Endothelial cell of umbilical vein (primary cell): Measurements from ENCODE around the gene KCTD1. TPM values are rescaled to one million over a fixed set of nuclear protein-coding genes. Genes with fewer than 3 reads are reported as not detected.

Experiments
- BruUV-seq: library from RNA; stranded (reverse); fragments of 400-500 nt; replicated peaks from 2 replicates; lab custom pipeline; 2021; lab: Mats Ljungman, UMichigan
- CTCF ChIA-PET: fragments of 300-600, 350-600 bp; sonication (Branson Sonifier 250); formaldehyde crosslinking; loops from one replicate; lab custom pipeline; 2021; ENCODE audit warnings: antibody characterized with exemption, inconsistent platforms; lab: Charles Lee
- POLR2A ChIA-PET: fragments of 300-600, 350-600 bp; sonication (Branson Sonifier 250); formaldehyde crosslinking; loops from one replicate; lab custom pipeline; 2021; ENCODE audit warnings: antibody characterized with exemption, inconsistent platforms; lab: Charles Lee
- DNase-seq: peaks from one replicate; pipeline ENCODE4 v3.0.0-alpha.2; 2011; ENCODE audit warnings: low read depth, low spot score
- FAIRE-seq: peaks from 2 replicates; lab custom pipeline; 2011; peaks lifted over from hg19 to GRCh38; lab: Jason Lieb, UNC
- H2AFZ ChIP-seq: 2 replicates; pipeline ENCODE4 v1.6.0; 2012; ENCODE audit warnings: low read depth, low read length, control low read depth, inconsistent platforms
- H3K27ac ChIP-seq: 2 replicates; pipeline ENCODE4 v1.5.1; 2011; ENCODE audit warnings: low read depth, mild to moderate bottlenecking, control low read depth, low read length, moderate library complexity; ENCODE audit not compliant: insufficient read depth
- H3K27me3 ChIP-seq, 2 experiments: 2 replicates each; pipeline versions ENCODE4 v1.6.0 to v1.6.1; 2011; ENCODE audit warnings: low read length in 2 of 2, mixed read lengths in 1 of 2; ENCODE audit not compliant: control insufficient read depth in 2 of 2, insufficient read depth in 2 of 2
- H3K36me3 ChIP-seq, 2 experiments: 2 replicates in 1 of 2; 3 replicates in 1 of 2; pipeline ENCODE4 v1.5.1; 2011; ENCODE audit warnings: low read length in 2 of 2, mild to moderate bottlenecking in 1 of 2, moderate library complexity in 1 of 2; ENCODE audit not compliant: control insufficient read depth in 2 of 2, insufficient read depth in 2 of 2; ENCODE audit errors: extremely low read depth in 1 of 2
- H3K4me1 ChIP-seq: 3 replicates; pipeline ENCODE4 v1.5.1; 2011; ENCODE audit warnings: mild to moderate bottlenecking, low read length; ENCODE audit not compliant: control insufficient read depth, insufficient read depth; ENCODE audit errors: extremely low read depth
- H3K4me2 ChIP-seq: 2 replicates; pipeline ENCODE4 v1.6.1; 2011; ENCODE audit warnings: low read length, control low read depth, mixed read lengths; ENCODE audit not compliant: insufficient read depth
- H3K4me3 ChIP-seq, 3 experiments: fragments of 200-600 bp in 1 of 3; sonication (generic), shearing (Covaris generic) in 1 of 3; replicated peaks in 1 of 3; 2 replicates each; pipeline ENCODE4 v1.5.1; 2011 to 2016; ENCODE audit warnings: control low read depth in 3 of 3, low read length in 3 of 3, mild to moderate bottlenecking in 2 of 3, inconsistent platforms in 1 of 3, low read depth in 1 of 3, moderate library complexity in 1 of 3; ENCODE audit not compliant: insufficient read depth in 1 of 3
- H3K79me2 ChIP-seq: 2 replicates; pipeline ENCODE4 v1.6.0; 2012; ENCODE audit warnings: low read length, inconsistent platforms; ENCODE audit not compliant: control insufficient read depth, insufficient read depth
- H3K9ac ChIP-seq: replicated peaks from 2 replicates; pipeline ENCODE3; 2011; ENCODE audit warnings: low read length, control low read depth; ENCODE audit not compliant: insufficient read depth; ENCODE audit errors: extremely low read depth
- H3K9me1 ChIP-seq: replicated peaks from 3 replicates; pipeline ENCODE4 v1.6.0; 2011; ENCODE audit warnings: mild to moderate bottlenecking, low read length; ENCODE audit not compliant: control insufficient read depth, insufficient read depth; ENCODE audit errors: extremely low read depth
- H3K9me3 ChIP-seq: replicated peaks from 2 replicates; pipeline ENCODE4 v1.5.1; 2012; ENCODE audit warnings: low read length, inconsistent platforms; ENCODE audit not compliant: control insufficient read depth, insufficient read depth
- H4K20me1 ChIP-seq: replicated peaks from 2 replicates; pipeline ENCODE3; 2011; ENCODE audit warnings: mild to moderate bottlenecking, low read length; ENCODE audit not compliant: control insufficient read depth, insufficient read depth; ENCODE audit errors: extremely low read depth
- EZH2 ChIP-seq: IDR thresholded peaks from 2 replicates; pipeline ENCODE4 v1.6.1; 2012; ENCODE audit warnings: borderline replicate concordance, low read depth, mild to moderate bottlenecking, moderate library complexity, low read length, inconsistent platforms; ENCODE audit not compliant: severe bottlenecking
- FOS ChIP-seq: IDR thresholded peaks from 2 replicates; pipeline ENCODE4 v1.6.1; 2011; ENCODE audit warnings: mild to moderate bottlenecking, low read length, moderate library complexity, borderline replicate concordance; ENCODE audit not compliant: insufficient read depth
- GATA2 ChIP-seq: IDR thresholded peaks from 2 replicates; pipeline ENCODE4 v1.7.0; 2011; ENCODE audit warnings: low read depth, mild to moderate bottlenecking, moderate library complexity, mixed read lengths, low read length; ENCODE audit not compliant: insufficient read length, insufficient read depth
- JUN ChIP-seq: IDR thresholded peaks from 2 replicates; pipeline ENCODE4 v1.6.1; 2011; ENCODE audit warnings: borderline replicate concordance, low read depth; ENCODE audit not compliant: insufficient read length, insufficient read depth
- MYC ChIP-seq: IDR thresholded peaks from one replicate; pipeline ENCODE4 v1.6.1; 2011; ENCODE audit warnings: mild to moderate bottlenecking, low read depth, low read length
- POLR2A ChIP-seq: IDR thresholded peaks from 2 replicates; pipeline ENCODE4 v1.6.1; 2012; ENCODE audit warnings: low read depth, mild to moderate bottlenecking, control low read depth, low read length
- POLR2AphosphoS5 ChIP-seq: IDR thresholded peaks from 2 replicates; pipeline ENCODE4 v1.6.1; 2012; ENCODE audit warnings: low read depth, mild to moderate bottlenecking, control low read depth, low read length, moderate library complexity; ENCODE audit not compliant: insufficient read depth
- dilution Hi-C: fragments of 300-500 bp; cut with MboI; formaldehyde crosslinking; loops from one replicate; pipeline ENCODE4 v1.15.0; 2019; ENCODE audit warnings: low sequenced_read_pairs; ENCODE audit not compliant: extremely low pct_ligation_motif_present
- intact Hi-C: fragments of 100-400 bp; cut with micrococcal nuclease; formaldehyde crosslinking; loops from one replicate; pipeline ENCODE4 v1.10.0; 2022
- polyA plus RNA-seq, 4 experiments: library from polyadenylated mRNA; depleted of rRNA in 3 of 4; stranded (reverse) in 3 of 4; unstranded in 1 of 4; fragments of >200 nt; gene quantifications; 2 replicates each; pipeline versions ENCODE4 v1.2.1 to v1.2.3, GENCODE V29; 2011 to 2012; ENCODE audit warnings: missing spikeins in 1 of 4
- total RNA-seq: library from RNA; stranded (reverse); gene quantifications from 2 replicates; pipeline ENCODE4 v1.2.3, GENCODE V29; 2021
- TF ChIP-seq, protein P1 (sequence below), 2 donors: IDR thresholded peaks; 1 replicate in 1 of 2; 2 replicates in 1 of 2; pipeline ENCODE4 v1.5.1; 2011; ENCODE audit warnings: low read length in 2 of 2, mild to moderate bottlenecking in 2 of 2, moderate library complexity in 2 of 2, control low read depth in 1 of 2, inconsistent platforms in 1 of 2, low read depth in 1 of 2; ENCODE audit not compliant: insufficient read depth in 1 of 2; ENCODE audit errors: extremely low read depth in 1 of 2
- TF ChIP-seq, protein P2 (sequence below): IDR thresholded peaks from 2 replicates; pipeline ENCODE4 v1.6.1; 2011; ENCODE audit not compliant: insufficient read depth, insufficient read length

The KCTD1 gene
- total and polyA plus RNA-seq, 2 donors (not counting 3 experiments of a cell fraction or from before 2014, with no cell fraction given): 6.1 to 12.1 TPM

DNA sequence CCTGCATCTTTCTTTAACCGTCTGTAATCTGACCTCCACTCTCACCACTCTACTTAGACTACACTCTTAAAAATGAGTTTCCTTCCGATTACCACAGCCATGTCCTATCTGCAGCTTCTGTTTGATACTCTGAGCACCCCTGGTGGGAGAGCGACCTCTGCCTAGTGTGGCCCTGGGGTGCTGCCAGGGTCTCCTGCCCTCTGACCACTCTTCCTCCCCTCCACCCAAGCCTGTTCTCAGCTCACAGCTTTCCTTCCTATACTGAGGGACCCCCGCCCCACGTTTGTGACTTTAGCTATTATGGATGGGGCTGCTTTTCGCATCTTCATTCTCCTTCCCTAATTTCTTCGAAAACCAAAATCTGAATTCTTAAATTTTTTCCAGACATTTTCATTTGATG lies 132.7 kb downstream of the KCTD1 start:
- Histone ChIP-seq H3K9ac (no peak overlapping the region), H3K4me2 (no peak overlapping the region), H3K9me3 (no peaks in the 10 kb centered on the region), H3K4me1 (no peaks in the 10 kb centered on the region), H2AFZ (no peak overlapping the region), H3K36me3 (no peaks in the 10 kb centered on the region), H3K4me3 (no peak overlapping the region), H4K20me1 (no peaks in the 10 kb centered on the region), H3K79me2 (no peaks in the 10 kb centered on the region), H3K9me1 (no peaks in the 10 kb centered on the region), H3K27me3 (no peaks in the 10 kb centered on the region), H3K27ac (no peak overlapping the region)
- TF ChIP-seq, protein P1, sequence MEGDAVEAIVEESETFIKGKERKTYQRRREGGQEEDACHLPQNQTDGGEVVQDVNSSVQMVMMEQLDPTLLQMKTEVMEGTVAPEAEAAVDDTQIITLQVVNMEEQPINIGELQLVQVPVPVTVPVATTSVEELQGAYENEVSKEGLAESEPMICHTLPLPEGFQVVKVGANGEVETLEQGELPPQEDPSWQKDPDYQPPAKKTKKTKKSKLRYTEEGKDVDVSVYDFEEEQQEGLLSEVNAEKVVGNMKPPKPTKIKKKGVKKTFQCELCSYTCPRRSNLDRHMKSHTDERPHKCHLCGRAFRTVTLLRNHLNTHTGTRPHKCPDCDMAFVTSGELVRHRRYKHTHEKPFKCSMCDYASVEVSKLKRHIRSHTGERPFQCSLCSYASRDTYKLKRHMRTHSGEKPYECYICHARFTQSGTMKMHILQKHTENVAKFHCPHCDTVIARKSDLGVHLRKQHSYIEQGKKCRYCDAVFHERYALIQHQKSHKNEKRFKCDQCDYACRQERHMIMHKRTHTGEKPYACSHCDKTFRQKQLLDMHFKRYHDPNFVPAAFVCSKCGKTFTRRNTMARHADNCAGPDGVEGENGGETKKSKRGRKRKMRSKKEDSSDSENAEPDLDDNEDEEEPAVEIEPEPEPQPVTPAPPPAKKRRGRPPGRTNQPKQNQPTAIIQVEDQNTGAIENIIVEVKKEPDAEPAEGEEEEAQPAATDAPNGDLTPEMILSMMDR (IDR thresholded peaks at IDR 0.05; ENCODE audit: extremely low read depth in 1 of 2, insufficient read depth in 1 of 2, low read depth in 1 of 2, low read length in 2 of 2): no peak
- TF ChIP-seq MYC (no peak), POLR2A (no peak)
- no peak for FAIRE-seq
- DNase-seq: no peak
- dilution Hi-C loops: no loop called here
- CTCF ChIA-PET: interaction anchor here (1.3 to 1.5 kb wide), 2 partner anchors 10 to 32 kb away, joined by 3 to 4 read pairs; no protein-coding TSS in a partner anchor
- POLR2A ChIA-PET: no interaction called here
- BruUV-seq: no TSS peak
- intact Hi-C loops: no loop called here

DNA sequence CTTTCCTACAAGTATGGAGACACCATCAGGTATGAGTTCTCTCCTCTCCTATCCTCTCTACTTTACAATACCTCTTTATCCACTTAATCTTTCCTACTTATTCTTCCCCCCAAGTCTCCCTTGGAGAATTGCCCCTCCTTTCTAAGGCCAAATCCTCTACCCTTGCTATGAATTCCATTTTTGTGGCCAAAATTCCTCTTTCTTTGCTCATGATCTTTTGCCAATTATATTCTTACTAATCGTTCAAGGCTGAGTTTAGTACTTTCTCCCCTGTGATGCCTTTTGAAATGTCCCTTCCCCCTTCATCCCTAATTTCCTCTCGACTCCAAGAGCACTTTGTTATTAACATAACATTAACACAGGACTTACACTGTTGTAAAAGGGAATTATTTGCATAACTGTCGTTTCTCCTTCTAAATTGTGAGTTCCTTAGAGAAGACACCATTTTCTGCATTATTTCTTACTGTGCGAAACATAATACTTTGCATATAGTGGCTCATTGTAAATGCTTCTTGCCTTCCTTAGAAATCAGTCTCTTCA lies 133.4 kb downstream of the KCTD1 start:
- H3K9ac ChIP-seq: no peak overlapping the region
- no peak for TF ChIP-seq MYC
- TF ChIP-seq POLR2AphosphoS5: no peak
- no peak for TF ChIP-seq FOS
- no peak for TF ChIP-seq JUN
- TF ChIP-seq GATA2: no peak
- TF ChIP-seq, protein P1 (IDR thresholded peaks at IDR 0.05; ENCODE audit: extremely low read depth in 1 of 2, insufficient read depth in 1 of 2, low read depth in 1 of 2, low read length in 2 of 2): no peak
- TF ChIP-seq POLR2A: no peak
- TF ChIP-seq, protein P2, sequence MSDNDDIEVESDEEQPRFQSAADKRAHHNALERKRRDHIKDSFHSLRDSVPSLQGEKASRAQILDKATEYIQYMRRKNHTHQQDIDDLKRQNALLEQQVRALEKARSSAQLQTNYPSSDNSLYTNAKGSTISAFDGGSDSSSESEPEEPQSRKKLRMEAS: no peak
- no peak for TF ChIP-seq EZH2
- no peaks in the 10 kb centered on the region for H3K9me1 ChIP-seq
- no peaks in the 10 kb centered on the region for H3K27me3 ChIP-seq
- no peaks in the 10 kb centered on the region for H3K79me2 ChIP-seq
- BruUV-seq: no TSS peak
- no peak for DNase-seq
- ChIA-PET CTCF (no interaction called here), POLR2A (no interaction called here)
- dilution Hi-C loops (no loop called here), intact Hi-C loops (no loop called here)
- H2AFZ ChIP-seq: no peak overlapping the region
- H3K4me1 ChIP-seq: no peaks in the 10 kb centered on the region
- no peak for FAIRE-seq
- H3K27ac ChIP-seq: no peak overlapping the region
- H3K9me3 ChIP-seq: no peaks in the 10 kb centered on the region
- H4K20me1 ChIP-seq: no peaks in the 10 kb centered on the region
- H3K4me2 ChIP-seq: no peak overlapping the region
- no peak overlapping the region for H3K4me3 ChIP-seq
- H3K36me3 ChIP-seq: no peaks in the 10 kb centered on the region
